Right ventricle myocardium inferior (tissue), 1 donor: ENCODE results near the gene C19orf67. TPM values are rescaled to one million over a fixed set of nuclear protein-coding genes. Genes with fewer than 3 reads are reported as not detected.

Experiments used
- ATAC-seq: fragments of 200-7000 bp; cut with Tn5 transposase; one replicate; pipeline ENCODE4 v1.9.1; 2020; ENCODE audit warnings: mild to moderate bottlenecking, moderate library complexity
- DNase-seq: peaks from one replicate; pipeline ENCODE4 v3.0.0; 2021; ENCODE audit errors: missing footprints
- intact Hi-C: fragments of 100-400 bp; cut with DNase I; formaldehyde crosslinking; loops from one replicate; pipeline ENCODE4 v1.11.0; 2022
- long read RNA-seq: library from polyadenylated mRNA; unstranded; transcript quantifications from one replicate; pipeline ENCODE4 v2.0.0, GENCODE V29; 2021
- total RNA-seq: library from RNA; stranded (reverse); fragmentation: NEBNext Ultra II Directional; extraction: Animal tissue kit (Norgen Biotek cat#: 25700); gene quantifications from one replicate; pipeline ENCODE4 v1.2.1, GENCODE V29; 2021
- donor health status: DM: no; HTN: yes; CAD: no; lungs with severe emphysema.

C19orf67 gene
- total RNA-seq: not detected
- long read RNA-seq: 0 reads

DNA sequence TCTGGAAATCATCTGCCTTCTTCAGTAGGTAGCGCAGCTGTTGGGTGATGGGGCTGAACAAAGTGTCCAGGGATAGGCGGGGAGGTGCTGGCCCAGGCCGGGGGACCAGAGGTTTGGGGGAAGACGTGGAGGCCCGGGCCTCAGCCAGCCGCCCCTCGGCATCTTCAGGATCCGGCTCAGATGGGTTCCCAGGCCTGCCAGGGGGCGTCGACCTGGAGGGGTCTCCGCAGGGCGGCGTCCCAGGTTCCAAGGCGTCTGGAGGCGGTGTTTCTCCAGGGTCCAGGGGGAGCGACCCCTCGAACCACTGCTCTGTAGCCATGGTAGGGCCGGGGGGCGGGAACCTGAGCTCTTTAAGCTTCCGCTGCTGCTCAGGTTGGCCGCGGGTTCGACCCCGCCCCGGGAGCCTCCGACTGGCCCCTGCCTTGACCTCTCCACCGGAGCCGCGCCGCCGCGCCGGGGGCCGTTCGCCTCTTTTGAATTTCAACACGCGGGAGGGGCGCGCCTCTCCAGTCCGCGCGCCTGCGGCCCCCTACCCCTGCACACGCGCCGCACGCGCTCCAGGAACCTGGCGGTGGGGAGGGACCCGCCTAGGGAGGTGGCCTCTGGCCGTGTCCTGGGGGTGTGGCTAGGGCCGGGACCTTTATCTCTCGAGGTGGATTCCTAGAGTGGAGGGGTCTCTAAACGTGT, at the start of gene C19orf67:
C19orf67 (minus strand) TSS at position 475 of the 687 bp plus-strand sequence; CDS start at position 319, 156 bp downstream.
- ATAC-seq (no peak), DNase-seq (no peak)
- intact Hi-C loops: no loop called here

DNA sequence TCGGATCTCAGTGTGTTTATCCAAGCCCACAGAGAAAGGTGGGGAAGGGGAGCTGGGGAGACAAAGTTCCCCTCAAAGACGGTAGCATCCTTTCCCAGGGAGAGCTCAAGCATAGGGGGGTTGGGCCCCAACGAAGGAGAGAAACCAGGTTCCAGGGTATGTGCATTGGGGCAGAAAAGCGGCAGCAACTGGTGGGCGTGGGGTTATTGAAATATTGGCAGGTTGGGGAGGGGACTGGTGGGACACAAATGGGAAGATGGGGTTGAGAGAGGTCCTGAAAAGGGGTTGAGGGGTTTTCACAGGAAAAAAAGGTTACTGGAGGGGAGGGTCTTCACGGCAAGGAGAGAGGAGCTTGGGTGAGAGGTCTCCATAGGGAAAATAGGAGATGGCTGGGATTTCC, 49.8 kb upstream of the C19orf67 start:
- intact Hi-C loops: no loop called here
- no peak for ATAC-seq
- no peak for DNase-seq

DNA sequence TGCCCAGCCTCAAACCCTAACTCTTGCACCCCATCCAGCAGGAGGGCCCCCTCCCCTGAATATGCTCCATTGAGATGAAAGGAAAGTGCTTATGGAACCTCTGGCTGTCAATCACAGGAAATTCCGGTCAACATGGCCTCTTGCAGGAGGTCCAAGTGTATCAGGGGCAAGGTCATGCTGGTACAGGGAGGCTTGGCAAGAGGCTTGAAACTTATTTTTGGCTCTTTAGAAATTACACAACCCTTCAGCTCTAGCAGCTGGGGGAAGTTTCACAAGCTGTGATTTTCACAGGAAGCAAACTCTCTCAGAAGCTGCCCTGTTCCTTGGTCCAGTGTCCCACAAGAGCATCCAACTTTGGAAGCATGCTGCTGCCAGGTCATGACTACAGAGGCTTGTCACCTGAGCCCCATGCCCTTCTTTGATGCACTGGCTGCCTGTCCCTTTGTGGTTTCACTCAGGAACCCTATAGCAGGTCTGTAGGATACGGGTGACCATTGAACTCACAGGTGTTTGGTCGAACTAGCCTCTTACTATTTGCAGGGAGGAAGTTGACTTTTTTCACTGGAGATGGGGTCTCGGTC, 42.4 kb upstream of the C19orf67 start:
- intact Hi-C loops: no loop called here
- DNase-seq: peak; percentile 67
- ATAC-seq: peak; percentile 92

DNA sequence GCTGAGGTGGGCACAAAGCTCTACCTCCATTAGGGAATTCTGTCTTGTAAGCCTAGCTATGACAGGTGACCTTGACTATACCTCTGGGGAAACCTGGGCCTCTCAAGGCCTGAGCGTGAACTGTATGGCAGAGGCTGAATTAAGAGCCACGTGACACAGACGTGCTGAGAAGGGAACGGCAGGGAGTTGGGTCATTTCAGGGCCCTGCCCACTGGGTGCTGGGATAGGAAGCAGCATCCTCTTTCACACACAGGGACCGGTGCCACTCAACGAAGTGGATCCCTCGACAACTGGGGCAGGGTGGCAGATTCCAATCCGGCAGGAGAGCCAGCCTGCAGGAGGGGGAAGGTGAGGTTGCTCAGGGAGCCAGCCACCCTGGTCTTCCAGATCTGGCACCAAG, 41.6 kb upstream of the C19orf67 start:
- DNase-seq (no peak), ATAC-seq (peak; percentile 73)
- intact Hi-C loops: no loop called here

DNA sequence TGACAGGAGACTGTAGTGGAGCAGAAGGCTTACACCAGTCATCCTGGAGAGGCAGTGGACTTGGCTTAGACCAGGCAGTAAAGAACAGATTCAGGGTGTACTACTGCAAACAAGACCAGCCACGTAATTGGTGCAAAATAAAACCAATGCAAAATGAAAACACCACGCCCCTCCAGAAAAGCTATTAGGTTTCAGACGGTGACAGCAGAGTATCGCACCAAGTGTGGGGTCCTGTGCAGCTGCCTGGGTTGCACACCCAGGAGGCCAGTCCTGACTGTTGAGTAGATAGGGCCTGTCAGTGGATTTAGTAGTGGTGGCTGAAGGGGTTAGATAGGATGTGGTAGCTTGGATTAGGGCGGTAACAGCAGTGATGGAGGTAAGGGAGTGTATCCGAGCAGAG, 37.3 kb upstream of the C19orf67 start:
- intact Hi-C loops: no loop called here
- ATAC-seq: no peak
- no peak for DNase-seq

DNA sequence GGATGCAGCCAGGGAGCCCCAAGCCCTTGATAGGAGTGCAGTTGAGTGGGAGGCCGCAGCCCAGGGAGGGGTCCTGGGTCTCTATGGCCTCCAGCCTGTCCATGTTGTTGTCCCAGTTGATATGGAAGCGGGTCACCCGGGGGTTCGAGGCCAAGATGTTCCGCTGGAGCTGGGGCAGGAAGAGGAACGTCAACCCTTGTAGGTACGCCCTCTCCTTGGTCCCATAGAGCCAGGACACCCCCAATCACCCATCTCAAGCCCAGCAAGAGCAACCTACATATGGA, 34.9 kb upstream of the C19orf67 start:
- intact Hi-C loops: no loop called here
- DNase-seq (no peak), ATAC-seq (no peak)

DNA sequence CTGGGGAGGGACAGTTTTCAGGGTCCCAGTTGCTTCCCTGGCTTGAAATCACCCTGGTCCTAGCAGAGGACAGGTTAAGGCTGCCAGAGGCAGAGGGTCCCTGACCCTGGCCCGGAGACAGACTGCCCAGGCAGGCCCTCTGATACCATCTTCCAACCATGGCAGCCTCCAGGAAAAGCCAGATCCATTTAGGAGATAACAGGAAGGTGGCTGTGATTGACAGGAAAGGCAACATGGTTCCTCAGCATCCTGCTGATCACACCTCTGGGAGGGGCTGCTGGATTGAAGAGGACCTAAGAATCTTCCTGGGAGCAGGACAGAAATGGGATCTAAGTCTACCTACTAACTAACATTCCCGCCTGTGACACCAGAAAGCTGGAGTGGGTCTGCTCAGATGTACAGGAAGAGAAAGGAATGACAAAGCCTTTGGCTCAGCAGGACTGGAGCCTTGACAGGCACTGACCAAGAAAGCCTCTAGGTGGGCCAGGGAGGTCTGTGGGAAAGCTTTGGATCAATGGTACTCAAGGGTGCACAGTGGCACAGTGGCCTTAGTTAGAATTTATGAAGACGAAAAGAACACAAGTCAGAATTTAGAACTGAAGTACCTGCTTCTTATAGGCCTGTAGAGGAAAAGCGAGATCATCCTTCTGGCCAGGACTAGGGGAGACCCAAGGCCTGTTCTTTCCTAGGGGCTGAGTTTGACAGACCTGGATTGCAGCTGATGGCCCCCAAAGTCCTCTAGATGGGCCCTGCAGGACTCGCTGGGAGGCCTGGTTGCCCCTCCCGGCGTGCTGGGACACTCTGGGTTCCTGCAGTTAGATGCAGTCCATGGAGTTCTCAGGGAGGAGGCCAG, 34.3 kb upstream of the C19orf67 start:
- DNase-seq (no peak), ATAC-seq (no peak)
- intact Hi-C loops: loop anchor here (5.0 kb wide), 1 partner anchor 38 kb away; no protein-coding TSS in a partner anchor

DNA sequence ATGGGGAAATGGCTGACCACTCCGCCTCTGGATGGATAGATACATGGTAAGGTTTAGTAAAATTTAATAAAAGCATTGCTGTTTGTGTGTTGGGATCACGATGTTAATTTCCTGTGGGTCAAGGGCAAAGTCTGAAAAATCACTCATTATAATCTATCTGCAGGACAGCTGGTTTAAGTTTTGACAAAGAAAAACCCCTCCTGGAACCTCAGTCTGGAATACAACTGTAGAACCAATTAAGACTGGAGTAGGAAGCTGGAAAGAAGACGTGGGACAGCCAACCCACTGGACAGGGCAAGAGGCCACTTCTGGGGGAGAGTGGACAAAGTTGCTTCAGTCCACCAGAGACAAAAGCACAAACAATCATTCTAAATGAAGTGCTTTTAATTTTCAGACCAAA, 33.6 kb upstream of the C19orf67 start:
- DNase-seq (no peak), ATAC-seq (no peak)
- intact Hi-C loops: loop anchor here (5.0 kb wide), 1 partner anchor 37 kb away; no protein-coding TSS in a partner anchor

DNA sequence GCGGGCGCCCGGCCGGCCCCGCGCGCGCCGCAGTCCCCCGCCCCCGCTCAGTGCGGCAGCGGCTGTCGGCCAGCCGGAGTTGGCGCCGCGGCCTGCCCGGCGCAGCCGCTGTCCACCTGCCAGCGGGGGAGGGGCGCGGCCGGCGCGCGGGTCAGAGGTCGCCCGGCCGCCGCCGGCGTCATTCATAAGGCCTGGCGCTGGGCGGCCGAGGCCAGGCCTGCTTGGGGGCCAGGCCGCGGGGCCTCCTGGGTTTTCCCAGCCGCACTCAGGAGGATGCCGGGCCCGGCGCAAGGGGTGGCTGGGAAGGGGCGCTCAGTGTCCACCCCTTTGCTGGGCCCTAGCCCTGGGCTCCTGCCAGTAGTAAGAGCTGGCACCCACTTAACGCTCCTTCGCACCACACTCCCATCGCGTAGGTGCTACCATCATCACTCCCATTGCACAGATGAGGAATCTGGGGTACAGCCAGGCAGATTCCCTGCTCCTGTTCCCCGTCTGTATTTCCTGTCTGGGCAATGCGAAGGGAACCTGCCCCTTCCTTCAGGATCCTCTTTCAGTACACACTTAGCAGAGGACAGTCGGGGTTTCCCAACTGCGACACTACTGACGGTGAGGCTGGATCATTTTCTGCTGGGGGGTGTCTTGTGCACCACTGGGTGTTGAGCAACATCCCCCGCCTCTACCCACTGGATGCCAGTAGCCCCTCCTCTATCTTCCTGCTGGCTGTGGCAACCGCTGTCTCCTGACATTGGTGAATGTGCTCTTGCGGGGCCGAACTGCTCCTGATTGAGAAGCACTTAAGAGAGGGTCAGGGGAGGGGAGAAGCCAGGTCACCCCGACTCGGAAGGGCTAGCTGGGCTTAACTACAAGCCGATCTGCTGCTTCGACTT, 32.8 kb upstream of the C19orf67 start:
- ATAC-seq: peak; percentile 52
- intact Hi-C loops: loop anchor here (5.0 kb wide), 1 partner anchor 36 kb away; no protein-coding TSS in a partner anchor

DNA sequence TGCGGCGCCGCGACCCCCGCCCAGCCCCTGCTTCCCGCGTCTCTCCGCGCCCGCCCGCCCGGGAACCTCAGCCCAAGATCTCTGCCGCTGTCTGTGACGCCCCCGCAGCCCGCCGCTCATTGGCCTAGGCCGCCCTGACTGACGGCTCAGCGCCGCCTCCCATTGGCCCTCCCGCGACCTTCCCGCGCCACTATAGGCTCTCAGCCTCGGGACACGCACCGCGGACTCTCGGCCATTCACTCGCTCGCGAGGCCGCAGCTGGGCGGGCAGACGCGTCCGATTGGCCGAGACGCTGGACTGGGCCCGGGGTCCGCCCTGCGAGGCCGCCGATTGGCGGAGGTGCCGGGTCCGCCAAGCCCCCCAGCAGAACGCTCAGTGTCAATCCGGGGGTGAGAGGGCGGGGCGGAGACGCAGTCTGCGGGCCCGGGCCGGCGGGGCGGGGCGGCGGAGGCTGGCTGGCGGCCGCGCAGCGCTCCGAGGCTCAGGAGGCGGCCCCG, 32.1 kb upstream of the C19orf67 start, which contains the start of gene PRKACA:
PRKACA (minus strand) TSS at position 95 of the 497 bp plus-strand sequence. CDS start 215 bp downstream, outside the sequence.
- ATAC-seq: peak; percentile 90
- peak; percentile 100 for DNase-seq
- intact Hi-C loops: loop anchor here (5.0 kb wide), 1 partner anchor 35 kb away; no protein-coding TSS in a partner anchor

More for the DNA sequence above, 32.8 kb upstream of the C19orf67 start:
- DNase-seq: peak; percentile 90

DNA sequence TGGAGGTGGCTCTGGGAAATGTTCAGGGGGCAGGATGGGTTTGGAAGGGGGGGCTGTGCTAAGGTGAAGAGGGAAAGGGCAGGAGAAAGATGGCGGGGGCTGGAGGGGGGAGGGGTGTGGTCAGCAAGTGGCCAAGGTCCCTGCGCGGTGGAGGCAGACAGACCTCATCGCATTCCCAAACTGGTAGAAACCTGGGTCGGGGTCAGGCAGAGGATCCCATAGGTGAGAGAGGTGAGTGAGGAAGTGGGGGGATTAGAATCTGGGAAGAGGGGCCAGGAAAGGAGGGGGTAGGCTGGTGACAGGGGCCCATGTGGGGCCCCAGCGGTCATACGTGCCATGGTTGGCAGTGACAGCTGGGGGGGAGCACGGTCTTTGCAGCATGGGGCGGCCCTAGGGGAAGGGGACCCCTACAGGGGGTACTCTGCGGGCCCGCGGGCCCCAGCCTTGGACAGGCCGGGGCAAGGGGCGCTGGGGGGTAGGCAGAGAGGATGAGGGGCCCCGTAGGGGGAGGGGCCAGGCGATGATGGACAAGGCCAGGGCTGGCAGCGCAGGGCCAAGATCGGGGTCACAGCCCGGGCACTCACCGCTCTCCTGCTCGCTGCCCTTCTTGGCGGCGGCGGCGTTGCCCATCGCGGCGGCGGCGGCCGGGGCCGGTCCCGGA, 31.5 kb upstream of the C19orf67 start:
- intact Hi-C loops: loop anchor here (5.0 kb wide), 1 partner anchor 35 kb away; no protein-coding TSS in a partner anchor
- DNase-seq (peak; percentile 80), ATAC-seq (no peak)

DNA sequence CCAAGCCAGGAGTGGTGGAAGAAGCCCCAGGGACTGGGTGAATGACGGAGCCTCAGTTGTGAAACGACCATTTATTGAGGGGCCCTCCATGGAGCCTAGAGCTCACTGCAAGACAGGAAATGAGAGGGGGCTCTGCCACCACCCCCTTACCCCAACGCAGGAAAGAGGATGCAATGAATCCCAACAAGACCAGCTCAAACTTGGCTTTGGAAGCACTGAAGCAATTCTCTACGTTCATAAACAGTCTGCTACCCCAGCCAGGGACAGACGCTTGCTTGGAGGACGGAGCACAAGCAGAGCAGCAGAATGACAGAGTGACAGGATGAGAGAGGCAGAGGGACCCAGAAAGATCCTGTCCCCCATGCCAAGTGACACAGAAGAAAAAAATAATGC, 30.9 kb upstream of the C19orf67 start:
- intact Hi-C loops: loop anchor here (5.0 kb wide), 1 partner anchor 34 kb away; no protein-coding TSS in a partner anchor
- no peak for DNase-seq
- ATAC-seq: no peak

DNA sequence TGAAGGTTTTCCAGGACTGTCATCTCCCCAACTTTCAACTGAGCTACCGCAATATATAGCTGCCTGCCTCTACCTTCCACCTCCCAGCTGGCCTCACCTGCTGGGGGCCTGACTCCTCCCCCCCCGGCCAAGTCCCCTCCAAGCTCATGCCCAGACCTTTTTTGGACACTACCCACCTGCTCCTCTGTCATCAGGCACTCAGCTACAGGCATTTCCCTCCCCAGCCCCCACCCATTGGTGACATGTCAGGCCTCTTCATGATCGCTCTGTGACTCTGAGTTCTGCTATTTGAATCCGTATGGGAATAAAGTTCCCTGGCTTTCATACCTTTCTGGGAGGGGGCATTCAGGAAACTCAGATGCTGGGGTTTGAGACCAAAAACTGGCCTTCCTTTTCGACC, 30.2 kb upstream of the C19orf67 start:
- no peak for DNase-seq
- no peak for ATAC-seq
- intact Hi-C loops: loop anchor here (5.0 kb wide), 1 partner anchor 33 kb away; no protein-coding TSS in a partner anchor

DNA sequence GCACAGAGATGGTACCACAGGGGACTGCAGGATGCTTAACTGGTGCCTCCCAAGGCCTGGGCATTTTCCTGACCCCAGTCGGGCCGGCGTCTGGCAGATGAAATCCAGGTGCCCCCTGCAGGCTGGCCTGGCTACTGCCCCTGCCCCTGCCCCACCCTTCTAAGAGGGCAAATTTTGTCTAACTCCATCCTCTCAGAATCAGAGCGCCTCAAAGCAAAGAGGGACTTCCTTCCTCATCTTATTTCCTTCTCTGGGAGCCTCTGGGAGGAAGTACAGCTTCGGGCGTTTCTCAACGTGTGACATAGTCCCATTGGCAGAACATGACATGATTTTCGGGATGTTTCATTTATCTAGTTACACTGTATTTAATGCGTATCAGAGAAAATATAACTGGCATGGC, 29.3 kb upstream of the C19orf67 start:
- ATAC-seq: no peak
- DNase-seq: peak; percentile 83
- intact Hi-C loops: loop anchor here (5.0 kb wide), 1 partner anchor 33 kb away; no protein-coding TSS in a partner anchor

DNA sequence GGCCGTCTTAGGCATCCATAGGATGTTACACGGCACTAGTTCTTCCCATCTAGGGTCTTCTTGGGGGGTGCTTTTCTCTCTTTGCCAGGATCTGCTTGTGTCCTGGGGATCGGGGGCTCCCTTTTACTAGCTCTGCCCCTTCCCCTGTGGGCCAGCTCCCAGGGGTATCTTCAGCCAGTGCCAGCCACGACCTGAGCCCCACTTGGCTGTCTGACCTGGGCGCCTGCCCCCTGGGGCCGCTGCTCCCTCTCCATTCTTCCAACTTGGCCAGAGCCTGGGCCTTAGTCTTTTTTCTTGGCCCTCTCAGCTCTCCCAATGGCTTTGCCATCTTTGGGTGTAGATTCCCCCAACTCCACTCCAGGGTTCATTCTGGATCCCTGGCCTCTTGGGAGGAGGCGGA, 28.9 kb upstream of the C19orf67 start:
- DNase-seq: no peak
- intact Hi-C loops: no loop called here
- no peak for ATAC-seq

DNA sequence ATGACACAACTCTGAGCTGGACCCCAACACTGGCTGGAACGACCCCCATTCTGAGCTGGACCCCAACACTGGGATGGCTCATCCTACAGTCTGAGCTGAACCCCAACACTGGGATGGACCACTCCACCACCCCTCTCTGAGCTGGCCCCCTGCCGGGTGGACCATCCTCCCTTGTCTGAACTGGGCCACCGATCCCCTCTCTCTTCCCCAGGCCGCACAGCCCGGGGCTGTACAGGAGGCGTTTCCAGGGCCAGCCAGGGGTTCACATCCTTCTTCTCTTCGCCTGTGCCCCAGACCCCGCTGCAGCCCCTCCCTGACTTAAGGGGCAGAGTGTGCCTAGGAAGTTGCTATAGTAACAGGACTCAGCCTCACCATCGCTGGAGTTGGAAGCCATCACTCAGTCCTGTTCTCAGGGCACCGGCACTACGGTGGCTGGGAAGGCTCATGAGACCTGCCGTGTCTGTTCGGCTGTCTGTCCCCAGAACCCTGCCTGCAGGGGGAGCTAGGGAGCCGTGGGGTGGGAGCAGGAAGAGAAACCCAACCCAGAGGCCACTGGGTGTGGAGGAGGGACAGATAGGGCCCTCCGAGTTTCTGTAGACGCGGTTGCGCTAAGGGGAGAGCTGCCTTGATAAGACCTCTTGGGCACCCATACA, 28.3 kb upstream of the C19orf67 start:
- ATAC-seq: no peak
- DNase-seq: no peak
- intact Hi-C loops: loop anchor here (2.0 kb wide), 1 partner anchor 23 kb away; the partner anchor contains the start of gene SAMD1

DNA sequence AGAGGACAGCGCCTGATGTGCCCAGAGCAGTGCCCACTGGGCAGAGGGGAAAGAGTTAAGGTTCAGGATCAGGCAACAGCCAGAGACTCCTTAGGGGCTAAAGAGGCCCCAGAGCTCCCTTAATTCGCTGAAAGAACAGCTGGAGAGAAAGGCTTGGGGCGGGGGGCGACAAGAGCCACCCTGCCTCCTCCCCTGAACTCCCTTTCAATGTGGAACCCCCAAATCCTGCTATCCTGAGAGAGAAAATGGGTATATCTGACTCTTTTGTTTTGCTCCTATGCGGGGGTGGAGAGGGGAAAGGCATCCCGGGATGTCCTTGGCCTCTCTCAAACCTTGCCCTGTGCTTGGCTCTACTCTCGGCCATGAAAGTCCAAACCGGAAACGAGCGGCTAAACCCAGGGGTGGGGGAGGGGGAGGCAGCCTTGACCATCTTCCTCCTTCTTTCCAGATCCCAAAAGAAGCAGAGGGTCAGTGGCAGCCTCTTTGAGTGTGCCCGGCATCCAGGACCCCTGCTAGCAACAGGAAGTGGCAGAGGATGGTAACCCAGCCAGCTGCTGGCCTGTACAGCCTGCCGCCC, 27.3 kb upstream of the C19orf67 start:
- DNase-seq: peak; percentile 61
- ATAC-seq: peak; percentile 21
- intact Hi-C loops: loop anchor here (2.0 kb wide), 1 partner anchor 22 kb away; the partner anchor contains the start of gene SAMD1
